H1 (cell line): Measurements from ENCODE around the gene OR10T2. TPM values are rescaled to one million over a fixed set of nuclear protein-coding genes. Genes with fewer than 3 reads are reported as not detected.

Experiments used
- CTCF ChIA-PET: fragments of 300-600 bp; sonication (Branson Sonifier 250); formaldehyde crosslinking; loops from one replicate; lab custom pipeline; 2021; ENCODE audit not compliant: partially characterized antibody; lab: Charles Lee
- POLR2A ChIA-PET: fragments of 300-600 bp; sonication (Branson Sonifier 250); formaldehyde crosslinking; loops from one replicate; lab custom pipeline; 2021; ENCODE audit warnings: inconsistent platforms; ENCODE audit not compliant: partially characterized antibody; lab: Charles Lee
- DNase-seq, 2 experiments: peaks; one replicate each; pipeline versions ENCODE4 v3.0.0 to v3.0.0-alpha.2; 2010 to 2022; ENCODE audit warnings: low spot score in 2 of 2, low read depth in 1 of 2, mixed read lengths in 1 of 2
- FAIRE-seq: peaks from 2 replicates; lab custom pipeline; 2011; peaks lifted over from hg19 to GRCh38; lab: Jason Lieb, UNC
- H2AFZ ChIP-seq: 2 replicates; pipeline ENCODE4 v1.8.1; 2012; ENCODE audit warnings: low read length, inconsistent platforms
- H2AK5ac ChIP-seq: 2 replicates; pipeline ENCODE4 v1.6.1; 2013; ENCODE audit warnings: low read depth, low read length
- H2BK120ac ChIP-seq: replicated peaks from 2 replicates; pipeline ENCODE3; 2013; ENCODE audit warnings: low read depth, low read length, inconsistent platforms
- H2BK12ac ChIP-seq: 2 replicates; pipeline ENCODE4 v1.6.1; 2013; ENCODE audit warnings: low read depth, low read length
- H2BK15ac ChIP-seq: 2 replicates; pipeline ENCODE4 v1.6.1; 2013; ENCODE audit warnings: low read length
- H2BK20ac ChIP-seq: 2 replicates; pipeline ENCODE4 v1.6.1; 2013; ENCODE audit warnings: low read length
- H2BK5ac ChIP-seq: 2 replicates; pipeline ENCODE4 v1.6.1; 2013; ENCODE audit warnings: low read depth, low read length
- H3K14ac ChIP-seq: 2 replicates; pipeline ENCODE4 v1.6.1; 2013; ENCODE audit warnings: inconsistent platforms; ENCODE audit not compliant: insufficient read length
- H3K18ac ChIP-seq: 2 replicates; pipeline ENCODE4 v1.6.1; 2013; ENCODE audit warnings: low read length; ENCODE audit errors: extremely low read depth
- H3K23ac ChIP-seq: 2 replicates; pipeline ENCODE4 v1.6.1; 2013; ENCODE audit warnings: inconsistent platforms; ENCODE audit not compliant: insufficient read length
- H3K23me2 ChIP-seq: 2 replicates; pipeline ENCODE4 v1.6.1; 2013; ENCODE audit warnings: low read depth, low read length
- H3K27ac ChIP-seq: 2 replicates; pipeline ENCODE4 v1.6.1; 2011; ENCODE audit warnings: low read depth, low read length, inconsistent platforms
- H3K27me3 ChIP-seq, 4 experiments: replicated peaks in 1 of 4; 1 replicate in 1 of 4; 2 replicates in 3 of 4; pipeline versions ENCODE4 v1.6.1 to v1.8.1; 2011 to 2013; ENCODE audit warnings: low read length in 3 of 4, mild to moderate bottlenecking in 3 of 4, inconsistent platforms in 2 of 4, mixed read lengths in 2 of 4, moderate library complexity in 1 of 4; ENCODE audit not compliant: control insufficient read depth in 3 of 4, insufficient read depth in 3 of 4; ENCODE audit errors: extremely low read depth in 1 of 4
- H3K36me3 ChIP-seq, 4 experiments: 2 replicates each; pipeline versions ENCODE4 v1.6.1 to v1.8.1; 2011 to 2013; ENCODE audit warnings: mild to moderate bottlenecking in 4 of 4, low read length in 3 of 4, moderate library complexity in 2 of 4, control low read depth in 1 of 4, inconsistent platforms in 1 of 4; ENCODE audit not compliant: insufficient read depth in 4 of 4, control insufficient read depth in 2 of 4
- H3K4ac ChIP-seq: replicated peaks from 2 replicates; pipeline ENCODE3; 2013; ENCODE audit warnings: low read length, low read depth, mixed read lengths, inconsistent platforms; ENCODE audit not compliant: insufficient read length
- H3K4me1 ChIP-seq, 4 experiments: replicated peaks in 1 of 4; 1 replicate in 1 of 4; 2 replicates in 3 of 4; pipeline versions ENCODE4 v1.6.1 to v1.8.1; 2011 to 2013; ENCODE audit warnings: low read length in 3 of 4, inconsistent platforms in 2 of 4, mixed read lengths in 1 of 4; ENCODE audit not compliant: insufficient read depth in 4 of 4, control insufficient read depth in 3 of 4
- H3K4me2 ChIP-seq, 2 experiments: 2 replicates each; pipeline versions ENCODE4 v1.6.1 to v1.8.1; 2011 to 2013; ENCODE audit warnings: low read depth in 2 of 2, low read length in 2 of 2, control low read depth in 1 of 2, inconsistent platforms in 1 of 2, mild to moderate bottlenecking in 1 of 2; ENCODE audit not compliant: insufficient read depth in 1 of 2
- H3K4me3 ChIP-seq, 4 experiments: fragments of 200-600, 300-600 bp in 1 of 4; sonication (generic), shearing (Covaris generic), sonication (Bioruptor Twin) in 1 of 4; 2 replicates each; pipeline versions ENCODE4 v1.5.1 to v1.8.1; 2011 to 2016; ENCODE audit warnings: low read length in 4 of 4, low read depth in 3 of 4, control low read depth in 2 of 4, inconsistent platforms in 2 of 4, mild to moderate bottlenecking in 2 of 4, mixed read lengths in 1 of 4, moderate library complexity in 1 of 4; ENCODE audit not compliant: insufficient read depth in 2 of 4; ENCODE audit errors: extremely low read depth in 1 of 4
- H3K56ac ChIP-seq: replicated peaks from 2 replicates; pipeline ENCODE3; 2013; ENCODE audit warnings: low read depth, mild to moderate bottlenecking, mixed read lengths, low read length, inconsistent platforms; ENCODE audit not compliant: insufficient read length
- H3K79me1 ChIP-seq: 2 replicates; pipeline ENCODE4 v1.6.1; 2013; ENCODE audit warnings: low read depth, low read length, control low read depth
- H3K79me2 ChIP-seq, 2 experiments: 2 replicates each; pipeline versions ENCODE4 v1.6.1 to v1.8.1; 2012 to 2013; ENCODE audit warnings: low read length in 2 of 2, mild to moderate bottlenecking in 2 of 2, inconsistent platforms in 1 of 2; ENCODE audit not compliant: insufficient read depth in 2 of 2, control insufficient read depth in 1 of 2
- H3K9ac ChIP-seq, 4 experiments: replicated peaks in 1 of 4; 1 replicate in 1 of 4; 2 replicates in 3 of 4; pipeline versions ENCODE4 v1.6.1 to v1.8.1; 2011 to 2013; ENCODE audit warnings: low read depth in 3 of 4, low read length in 3 of 4, control low read depth in 2 of 4, mild to moderate bottlenecking in 2 of 4, moderate library complexity in 2 of 4, inconsistent platforms in 1 of 4; ENCODE audit errors: extremely low read depth in 1 of 4
- H3K9me3 ChIP-seq, 2 experiments: 2 replicates each; pipeline versions ENCODE4 v1.6.1 to v1.8.1; 2012 to 2013; ENCODE audit warnings: mild to moderate bottlenecking in 2 of 2, moderate library complexity in 2 of 2, control low read depth in 1 of 2, inconsistent platforms in 1 of 2, low read depth in 1 of 2, low read length in 1 of 2, mixed read lengths in 1 of 2; ENCODE audit not compliant: insufficient read depth in 2 of 2
- H4K20me1 ChIP-seq, 2 experiments: replicated peaks in 1 of 2; 2 replicates each; pipeline versions ENCODE3 to v1.8.1; 2011 to 2013; ENCODE audit warnings: inconsistent platforms in 2 of 2, low read length in 2 of 2, mild to moderate bottlenecking in 1 of 2; ENCODE audit not compliant: insufficient read depth in 2 of 2, control insufficient read depth in 1 of 2
- H4K5ac ChIP-seq: 2 replicates; pipeline ENCODE4 v1.6.1; 2013; ENCODE audit warnings: low read length, low read depth, mixed read lengths, inconsistent platforms; ENCODE audit not compliant: insufficient read length
- H4K8ac ChIP-seq: 2 replicates; pipeline ENCODE4 v1.8.0; 2013; ENCODE audit warnings: mild to moderate bottlenecking, moderate library complexity, low read length, inconsistent platforms; ENCODE audit not compliant: insufficient read depth; ENCODE audit errors: extremely low read depth
- H4K91ac ChIP-seq: replicated peaks from 2 replicates; pipeline ENCODE3; 2013; ENCODE audit warnings: low read length, mixed read lengths, inconsistent platforms; ENCODE audit not compliant: insufficient read length
- ASH2L ChIP-seq: fragments of 200-600, 300-600 bp; sonication (generic); IDR thresholded peaks from one replicate; pipeline ENCODE4 v1.7.1; 2017; ENCODE audit warnings: low read length
- BACH1 ChIP-seq: IDR thresholded peaks from 2 replicates; pipeline ENCODE4 v1.6.1; 2012; ENCODE audit warnings: low read length, improper control_type of control experiment
- CHD1 ChIP-seq: IDR thresholded peaks from 2 replicates; pipeline ENCODE4 v1.6.1; 2012; ENCODE audit warnings: low read depth, low read length, improper control_type of control experiment
- EGR1 ChIP-seq: IDR thresholded peaks from 2 replicates; pipeline ENCODE4 v1.6.1; 2011; ENCODE audit warnings: low read depth, low read length, borderline replicate concordance
- RFX5 ChIP-seq: IDR thresholded peaks from 2 replicates; pipeline ENCODE4 v1.6.1; 2011; ENCODE audit warnings: low read depth, low read length, improper control_type of control experiment, borderline replicate concordance
- SIN3A ChIP-seq, 2 experiments: IDR thresholded peaks in 1 of 2; conservative IDR thresholded peaks in 1 of 2; 2 replicates each; pipeline ENCODE4 v1.6.1; 2011 to 2012; ENCODE audit warnings: low read length in 2 of 2, improper control_type of control experiment in 1 of 2, low read depth in 1 of 2, mild to moderate bottlenecking in 1 of 2
- SIX5 ChIP-seq: IDR thresholded peaks from 2 replicates; pipeline ENCODE4 v1.6.1; 2011; ENCODE audit warnings: mild to moderate bottlenecking, low read depth, low read length
- SP1 ChIP-seq: IDR thresholded peaks from 2 replicates; pipeline ENCODE4 v1.6.1; 2011; ENCODE audit warnings: low read depth, low read length
- SUZ12 ChIP-seq: fragments of 200-600 bp; sonication (generic); IDR thresholded peaks from 2 replicates; pipeline ENCODE4 v1.6.1; 2012; ENCODE audit warnings: mild to moderate bottlenecking, inconsistent platforms, low read length, moderate library complexity, mixed read lengths
- WGBS, 2 experiments: shearing (Covaris generic) in 1 of 2; methylation state at CpG; one replicate each; pipeline versions ENCODE4 v1.1.6 to v1.1.7; 2013 to 2015; ENCODE audit warnings: low lambda C conversion rate in 2 of 2, mixed read lengths in 2 of 2, inconsistent platforms in 1 of 2, low coverage in 1 of 2, missing lambda C conversion rate in 1 of 2; ENCODE audit not compliant: insufficient replicate concordance in 2 of 2, insufficient coverage in 1 of 2, insufficient read length in 1 of 2; ENCODE audit errors: extremely low coverage in 1 of 2, missing lambda C conversion rate in 1 of 2; 5-methylcytosine and 5-hydroxymethylcytosine counted together
- polyA plus RNA-seq, 7 experiments: library from polyadenylated mRNA; depleted of rRNA in 3 of 7; stranded (reverse) in 5 of 7; unstranded in 2 of 7; fragments of >200 nt in 5 of 7; fragments of 200-250 nt in 2 of 7; gene quantifications; 1 replicate in 5 of 7; 2 replicates in 1 of 7; 4 replicates in 1 of 7; pipeline versions ENCODE4 v1.2.1 to v1.2.3, GENCODE V29; 2011 to 2013; ENCODE audit warnings: missing spikeins in 2 of 7, mixed read lengths in 2 of 7
- total RNA-seq: library from RNA; stranded (reverse); fragmentation: NEBNext Ultra II Directional; extraction: Animal tissue kit (Norgen Biotek cat#: 25700); gene quantifications from 2 replicates; pipeline ENCODE4 v1.2.1, GENCODE V29; 2021

The OR10T2 gene
- total and polyA plus RNA-seq, 2 of the 8 experiments (the other 6 are each of a cell fraction or from before 2014, with no cell fraction given): not detected

- CTCF ChIA-PET: no interaction called here
- H3K56ac ChIP-seq: no peak overlapping the region
- 100% methylated on average over 1 of the region's 1 CpG; no CpG with 5 or more reads in 1 of the 2 experiments for WGBS, 2 experiments
These were observed 36.3 kb downstream of the OR10T2 start for GRCh38 chr1:158362941-158363340.

More at GRCh38 chr1:158362941-158363340, 36.3 kb downstream of the OR10T2 start:
- no peak overlapping the region for H2BK15ac ChIP-seq
- no peak for FAIRE-seq
- H2BK5ac ChIP-seq: no peak overlapping the region
- H3K9ac ChIP-seq: no peak overlapping the region
- H3K79me2 ChIP-seq: no peaks in the 10 kb centered on the region
- no peak overlapping the region for H3K18ac ChIP-seq
- no peak overlapping the region for H3K4me2 ChIP-seq
- H4K91ac ChIP-seq: no peak overlapping the region
- no peak overlapping the region for H3K23ac ChIP-seq
- H3K4ac ChIP-seq: no peak overlapping the region
- no peak for DNase-seq
- no peak overlapping the region for H2AFZ ChIP-seq
- no peak overlapping the region for H2BK12ac ChIP-seq
- H2AK5ac ChIP-seq: no peak overlapping the region
- no peaks in the 10 kb centered on the region for H4K20me1 ChIP-seq
- POLR2A ChIA-PET: no interaction called here
- no peaks in the 10 kb centered on the region for H3K79me1 ChIP-seq
- TF ChIP-seq SIX5 (no peak), SP1 (no peak), SIN3A (conservative IDR thresholded peaks at IDR 0.05 in 1 of 2, IDR thresholded peaks at IDR 0.05 in 1 of 2; ENCODE audit: low read depth in 1 of 2, low read length in 2 of 2) (no peak), SUZ12 (no peak), BACH1 (no peak), CHD1 (no peak), RFX5 (no peak), ASH2L (no peak), EGR1 (no peak)
- H3K4me1 ChIP-seq: no peaks in the 10 kb centered on the region
- no peak overlapping the region for H3K27ac ChIP-seq
- no peak overlapping the region for H3K14ac ChIP-seq
- no peak overlapping the region for H2BK20ac ChIP-seq
- H3K23me2 ChIP-seq: no peaks in the 10 kb centered on the region
- H3K36me3 ChIP-seq: no peaks in the 10 kb centered on the region
- no peak overlapping the region for H4K5ac ChIP-seq
- no peaks in the 10 kb centered on the region for H3K9me3 ChIP-seq
- H3K27me3 ChIP-seq: no peaks in the 10 kb centered on the region
- H4K8ac ChIP-seq: no peak overlapping the region
- H2BK120ac ChIP-seq: no peak overlapping the region
- H3K4me3 ChIP-seq: no peak overlapping the region
